HG03520 (cell line): Measurements from ENCODE around the gene JAZF1.
"Not testable (repeated sequence)": the region's sequence is repeated elsewhere in the genome, so short reads cannot be mapped to it uniquely, and the experiment has no call there.

ENCODE experiments used
- ATAC-seq: cut with Tn5 transposase; IDR thresholded peaks from one replicate; pipeline ENCODE4 v1.9.1; 2021; ENCODE audit warnings: mild to moderate bottlenecking, moderate library complexity; ENCODE audit not compliant: unreplicated experiment

Gene JAZF1

GRCh38 chr7:28018446-28018845 is 162.1 kb downstream of the JAZF1 start:
- no peak for ATAC-seq

- ATAC-seq: no peak
Observed at GRCh38 chr7:28018020-28018419, 162.6 kb downstream of the JAZF1 start.

- ATAC-seq: no peak
Observed at GRCh38 chr7:28017372-28017771, 163.2 kb downstream of the JAZF1 start.

GRCh38 chr7:28016297-28016696 is 164.3 kb downstream of the JAZF1 start:
- ATAC-seq: no peak

- no peak for ATAC-seq
Observed at GRCh38 chr7:28015169-28015568, 165.4 kb downstream of the JAZF1 start.

- not testable (repeated sequence) for ATAC-seq
Observed at GRCh38 chr7:28014340-28014739, 166.3 kb downstream of the JAZF1 start.

GRCh38 chr7:28013441-28013840 is 167.2 kb downstream of the JAZF1 start:
- no peak for ATAC-seq

GRCh38 chr7:28013019-28013418 is 167.6 kb downstream of the JAZF1 start:
- ATAC-seq: no peak

GRCh38 chr7:28008911-28009310 is 171.7 kb downstream of the JAZF1 start:
- no peak for ATAC-seq

- no peak for ATAC-seq
Observed at GRCh38 chr7:28008171-28008570, 172.4 kb downstream of the JAZF1 start.

- ATAC-seq: no peak
Observed at GRCh38 chr7:28006491-28006890, 174.1 kb downstream of the JAZF1 start.

GRCh38 chr7:28005847-28006231 is 174.8 kb downstream of the JAZF1 start:
- no peak for ATAC-seq

GRCh38 chr7:28005075-28005846 is 175.3 kb downstream of the JAZF1 start:
- ATAC-seq: no peak

- ATAC-seq: no peak
Observed at GRCh38 chr7:28003408-28003807, 177.2 kb downstream of the JAZF1 start.

GRCh38 chr7:28002638-28003037 is 178.0 kb downstream of the JAZF1 start:
- no peak for ATAC-seq

GRCh38 chr7:28001896-28002295 is 178.7 kb downstream of the JAZF1 start:
- no peak for ATAC-seq

GRCh38 chr7:27999829-28000228 is 180.8 kb downstream of the JAZF1 start:
- no peak for ATAC-seq

GRCh38 chr7:27998382-27998781 is 182.2 kb downstream of the JAZF1 start:
- ATAC-seq: no peak

GRCh38 chr7:27997188-27997707 is 183.3 kb downstream of the JAZF1 start:
- ATAC-seq: no peak

- ATAC-seq: no peak
Observed at GRCh38 chr7:27996141-27996540, 184.5 kb downstream of the JAZF1 start.

- ATAC-seq: no peak
Observed at GRCh38 chr7:27995228-27995627, 185.4 kb downstream of the JAZF1 start.

- ATAC-seq: no peak
Observed at GRCh38 chr7:27994639-27995038, 186.0 kb downstream of the JAZF1 start.
